Astrocyte (in vitro differentiated cells and primary cell): ENCODE data around the gene ANKRD11. TPM values are rescaled to one million over a fixed set of nuclear protein-coding genes. Genes with fewer than 3 reads are reported as not detected.
A peak's percentile ranks its signal among the peaks of the same experiment; 100 is the strongest.
"Not testable (repeated sequence)": the region's sequence is repeated elsewhere in the genome, so short reads cannot be mapped to it uniquely, and the experiment has no call there.

Experiments used
- DNase-seq: peaks from one replicate; pipeline ENCODE4 v3.0.0-alpha.2; 2010; ENCODE audit warnings: low read depth
- FAIRE-seq: peaks from 2 replicates; lab custom pipeline; 2011; peaks lifted over from hg19 to GRCh38; lab: Jason Lieb, UNC
- H2AFZ ChIP-seq: 2 replicates; pipeline ENCODE4 v1.6.0; 2012; ENCODE audit warnings: low read depth, low read length, inconsistent platforms
- H3K27ac ChIP-seq: 2 replicates; pipeline ENCODE4 v1.5.1; 2011; ENCODE audit warnings: low read depth, low read length, inconsistent platforms
- H3K27me3 ChIP-seq: 2 replicates; pipeline ENCODE4 v1.6.0; 2011; ENCODE audit warnings: low read length, inconsistent platforms; ENCODE audit not compliant: insufficient read depth
- H3K36me3 ChIP-seq: 2 replicates; pipeline ENCODE4 v1.5.1; 2011; ENCODE audit warnings: low read length, inconsistent platforms; ENCODE audit not compliant: insufficient read depth
- H3K4me1 ChIP-seq: 2 replicates; pipeline ENCODE4 v1.5.1; 2011; ENCODE audit warnings: low read length, inconsistent platforms; ENCODE audit not compliant: insufficient read depth
- H3K4me2 ChIP-seq: 2 replicates; pipeline ENCODE4 v1.6.0; 2012; ENCODE audit warnings: low read length, inconsistent platforms
- H3K4me3 ChIP-seq: 2 replicates; pipeline ENCODE4 v1.5.1; 2011; ENCODE audit warnings: low read depth, mild to moderate bottlenecking, low read length, inconsistent platforms; ENCODE audit not compliant: insufficient read depth
- H3K79me2 ChIP-seq: 2 replicates; pipeline ENCODE4 v1.6.0; 2012; ENCODE audit warnings: mild to moderate bottlenecking, low read length, inconsistent platforms; ENCODE audit not compliant: insufficient read depth
- H3K9ac ChIP-seq: 2 replicates; pipeline ENCODE4 v1.6.0; 2012; ENCODE audit warnings: mild to moderate bottlenecking, low read length, inconsistent platforms
- H3K9me3 ChIP-seq: 2 replicates; pipeline ENCODE4 v1.5.1; 2012; ENCODE audit warnings: low read depth, mild to moderate bottlenecking, low read length, inconsistent platforms; ENCODE audit not compliant: insufficient read depth
- H4K20me1 ChIP-seq: 2 replicates; pipeline ENCODE4 v1.6.0; 2012; ENCODE audit warnings: low read length, inconsistent platforms; ENCODE audit not compliant: insufficient read depth
- H3K27ac Mint-ChIP-seq: one replicate; pipeline ENCODE4 v1.8.0; 2021; ENCODE audit warnings: mild to moderate bottlenecking, mixed read lengths; ENCODE audit not compliant: unreplicated experiment
- H3K27me3 Mint-ChIP-seq: one replicate; pipeline ENCODE4 v1.8.0; 2021; ENCODE audit warnings: low read depth, mixed read lengths; ENCODE audit not compliant: unreplicated experiment
- H3K36me3 Mint-ChIP-seq: one replicate; pipeline ENCODE4 v1.8.0; 2021; ENCODE audit warnings: low read depth, mixed read lengths; ENCODE audit not compliant: unreplicated experiment
- H3K4me1 Mint-ChIP-seq: one replicate; pipeline ENCODE4 v1.8.0; 2021; ENCODE audit warnings: low read depth, mixed read lengths; ENCODE audit not compliant: unreplicated experiment
- H3K4me3 Mint-ChIP-seq: one replicate; pipeline ENCODE4 v1.8.0; 2021; ENCODE audit warnings: mild to moderate bottlenecking, moderate library complexity, mixed read lengths; ENCODE audit not compliant: unreplicated experiment
- H3K9me3 Mint-ChIP-seq: one replicate; pipeline ENCODE4 v1.8.0; 2021; ENCODE audit warnings: mild to moderate bottlenecking, mixed read lengths; ENCODE audit not compliant: unreplicated experiment
- EZH2 ChIP-seq: IDR thresholded peaks from 2 replicates; pipeline ENCODE4 v1.6.1; 2012; ENCODE audit warnings: mild to moderate bottlenecking, low read length, inconsistent platforms; ENCODE audit not compliant: insufficient read depth
- total RNA-seq: library from RNA; stranded (reverse); gene quantifications from 2 replicates; pipeline ENCODE4 v1.2.1, GENCODE V29; 2021
- TF ChIP-seq, protein P1 (sequence below): IDR thresholded peaks from 2 replicates; pipeline ENCODE4 v1.5.1; 2011; ENCODE audit warnings: low read depth, mild to moderate bottlenecking, inconsistent platforms, low read length, moderate library complexity; ENCODE audit not compliant: insufficient read depth

The ANKRD11 gene
- total RNA-seq, 1 donor from 2014 or later, result 213 TPM

DNA sequence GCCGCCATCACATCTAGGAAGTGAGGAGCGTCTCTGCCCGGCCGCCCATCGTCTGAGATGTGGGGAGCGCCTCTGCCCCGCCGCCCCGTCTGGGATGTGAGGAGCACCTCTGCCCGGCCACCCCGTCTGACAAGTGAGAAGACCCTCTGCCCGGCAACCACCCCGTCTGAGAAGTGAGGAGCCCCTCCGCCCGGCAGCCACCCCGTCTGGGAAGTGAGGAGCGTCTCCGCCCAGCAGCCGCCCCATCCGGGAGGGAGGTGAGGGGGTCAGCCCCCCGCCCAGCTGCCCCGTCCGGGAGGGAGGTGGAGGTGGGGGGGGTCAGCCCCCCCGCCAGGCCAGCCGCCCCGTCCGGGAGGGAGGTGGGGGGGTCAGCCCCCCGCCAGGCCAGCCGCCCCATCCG lies 27.7 kb downstream of the ANKRD11 start:
- H3K4me3 ChIP-seq, H3K27ac Mint-ChIP-seq, H3K4me3 Mint-ChIP-seq, H3K36me3 ChIP-seq, H3K27me3 Mint-ChIP-seq, DNase-seq, H3K9me3 Mint-ChIP-seq, H3K4me2 ChIP-seq, H3K9ac ChIP-seq, FAIRE-seq, H2AFZ ChIP-seq, H3K27me3 ChIP-seq, H3K27ac ChIP-seq, H3K9me3 ChIP-seq: not testable (repeated sequence)
- Histone ChIP-seq H4K20me1 (peaks cover 79% of the 10 kb centered on the region), H3K79me2 (peaks cover 85% of the 10 kb centered on the region), H3K4me1 (peaks cover 17% of the 10 kb centered on the region)
- Mint-ChIP-seq H3K36me3 (peaks cover 16% of the 10 kb centered on the region), H3K4me1 (peaks cover 37% of the 10 kb centered on the region)

DNA sequence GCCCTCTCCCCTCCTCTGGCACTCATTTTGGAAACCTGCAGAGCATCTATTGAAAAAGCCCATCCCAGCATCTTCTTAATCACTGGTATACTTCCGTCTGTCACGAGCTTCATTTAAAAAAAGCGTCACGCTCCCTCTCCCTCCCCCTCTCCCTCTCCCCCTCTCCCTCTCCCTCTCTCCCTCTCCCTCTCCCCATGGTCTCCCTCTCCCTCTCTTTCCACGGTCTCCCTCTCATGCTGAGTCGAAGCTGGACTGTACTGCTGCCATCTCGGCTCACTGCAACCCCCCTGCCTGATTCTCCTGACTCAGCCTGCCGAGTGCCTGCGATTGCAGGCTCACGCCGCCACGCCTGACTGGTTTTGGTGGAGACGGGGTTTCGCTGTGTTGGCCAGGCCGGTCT lies 28.5 kb downstream of the ANKRD11 start:
- peak overlapping the region; percentile 66 for H3K27ac Mint-ChIP-seq

DNA sequence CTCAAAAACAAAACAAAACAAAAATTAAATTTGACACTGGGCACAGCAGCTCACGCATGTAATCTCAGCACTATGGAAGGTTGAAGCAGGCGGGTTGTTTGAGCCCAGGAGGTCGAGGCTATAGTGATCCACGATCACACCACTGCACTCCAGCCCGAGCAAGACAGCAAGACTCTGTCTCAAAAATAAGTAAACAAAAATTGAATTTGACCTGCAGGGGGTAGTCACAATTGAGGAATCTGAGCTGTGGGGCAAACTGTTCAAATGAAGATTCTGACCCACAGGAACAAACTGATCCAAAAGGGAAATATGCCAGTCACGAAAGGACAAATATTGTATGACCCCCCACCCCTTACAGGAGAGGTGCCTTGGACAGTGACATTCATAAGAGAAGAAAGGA lies 29.8 kb downstream of the ANKRD11 start:
- Mint-ChIP-seq H3K4me3 (no peak overlapping the region), H3K27ac (no peak overlapping the region), H3K9me3 (no peaks in the 10 kb centered on the region), H3K27me3 (no peaks in the 10 kb centered on the region), H3K4me1 (peaks cover 36% of the 10 kb centered on the region), H3K36me3 (peaks cover 21% of the 10 kb centered on the region)
- FAIRE-seq (no peak), DNase-seq (no peak)
- H4K20me1 ChIP-seq, result peaks cover 76% of the 10 kb centered on the region
- no peak overlapping the region for H3K9ac ChIP-seq
- H3K4me2 ChIP-seq, result no peak overlapping the region
- no peaks in the 10 kb centered on the region for H3K9me3 ChIP-seq
- H2AFZ ChIP-seq, result no peak overlapping the region
- no peaks in the 10 kb centered on the region for H3K27me3 ChIP-seq
- TF ChIP-seq, protein P1, sequence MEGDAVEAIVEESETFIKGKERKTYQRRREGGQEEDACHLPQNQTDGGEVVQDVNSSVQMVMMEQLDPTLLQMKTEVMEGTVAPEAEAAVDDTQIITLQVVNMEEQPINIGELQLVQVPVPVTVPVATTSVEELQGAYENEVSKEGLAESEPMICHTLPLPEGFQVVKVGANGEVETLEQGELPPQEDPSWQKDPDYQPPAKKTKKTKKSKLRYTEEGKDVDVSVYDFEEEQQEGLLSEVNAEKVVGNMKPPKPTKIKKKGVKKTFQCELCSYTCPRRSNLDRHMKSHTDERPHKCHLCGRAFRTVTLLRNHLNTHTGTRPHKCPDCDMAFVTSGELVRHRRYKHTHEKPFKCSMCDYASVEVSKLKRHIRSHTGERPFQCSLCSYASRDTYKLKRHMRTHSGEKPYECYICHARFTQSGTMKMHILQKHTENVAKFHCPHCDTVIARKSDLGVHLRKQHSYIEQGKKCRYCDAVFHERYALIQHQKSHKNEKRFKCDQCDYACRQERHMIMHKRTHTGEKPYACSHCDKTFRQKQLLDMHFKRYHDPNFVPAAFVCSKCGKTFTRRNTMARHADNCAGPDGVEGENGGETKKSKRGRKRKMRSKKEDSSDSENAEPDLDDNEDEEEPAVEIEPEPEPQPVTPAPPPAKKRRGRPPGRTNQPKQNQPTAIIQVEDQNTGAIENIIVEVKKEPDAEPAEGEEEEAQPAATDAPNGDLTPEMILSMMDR, result no peak
- no peak for TF ChIP-seq EZH2
- H3K27ac ChIP-seq, result no peak overlapping the region
- H3K4me3 ChIP-seq, result no peak overlapping the region
- peaks cover 17% of the 10 kb centered on the region for H3K4me1 ChIP-seq
- H3K79me2 ChIP-seq, result peaks cover 83% of the 10 kb centered on the region
- H3K36me3 ChIP-seq, result no peaks in the 10 kb centered on the region

More for the DNA sequence above, 28.5 kb downstream of the ANKRD11 start:
- H3K79me2 ChIP-seq, result peaks cover 84% of the 10 kb centered on the region
- not testable (repeated sequence) for H3K36me3 ChIP-seq, H3K4me3 ChIP-seq, FAIRE-seq, H3K9ac ChIP-seq, H2AFZ ChIP-seq, H3K4me3 Mint-ChIP-seq, H3K4me2 ChIP-seq, H3K27ac ChIP-seq, H3K27me3 Mint-ChIP-seq, H3K27me3 ChIP-seq, DNase-seq, H3K9me3 Mint-ChIP-seq, H3K9me3 ChIP-seq
- H3K36me3 Mint-ChIP-seq, result peaks cover 16% of the 10 kb centered on the region
- peaks cover 17% of the 10 kb centered on the region for H3K4me1 ChIP-seq
- peaks cover 39% of the 10 kb centered on the region for H3K4me1 Mint-ChIP-seq
- peaks cover 78% of the 10 kb centered on the region for H4K20me1 ChIP-seq
